GM12878 (cell line): Measurements from ENCODE around the gene NTPCR. TPM values are rescaled to one million over a fixed set of nuclear protein-coding genes. Genes with fewer than 3 reads are reported as not detected.

Experiments used
- ATAC-seq: fragments of 200-7000 bp; cut with Tn5 transposase; 3 replicates; pipeline ENCODE4 v1.9.1; 2020; ENCODE audit warnings: mild to moderate bottlenecking, moderate library complexity
- BruUV-seq: library from RNA; stranded (reverse); fragments of 400-500 nt; replicated peaks from 2 replicates; lab custom pipeline; 2021; lab: Mats Ljungman, UMichigan
- CTCF ChIA-PET: fragments of 300-600 bp; sonication (Branson Sonifier 250); formaldehyde crosslinking; extraction: SDS; loops from one replicate; lab custom pipeline; 2021; ENCODE audit warnings: inconsistent platforms; lab: Yijun Ruan, JAX
- POLR2A ChIA-PET: fragments of 350-600 bp; formaldehyde crosslinking; extraction: SDS; loops from one replicate; lab custom pipeline; 2021; ENCODE audit warnings: inconsistent platforms; lab: Charles Lee
- RAD21 ChIA-PET: fragments of 300-600 bp; sonication (Branson Sonifier 250); formaldehyde crosslinking; loops from one replicate; lab custom pipeline; 2023; ENCODE audit warnings: antibody characterized with exemption; ENCODE audit not compliant: unreplicated experiment; lab: Charles Lee
- SMC1A ChIA-PET: fragments of 300-600 bp; sonication (Branson Sonifier 250); formaldehyde crosslinking; loops from one replicate; lab custom pipeline; 2023; ENCODE audit not compliant: unreplicated experiment, uncharacterized antibody; lab: Charles Lee
- DNase-seq: peaks from one replicate; pipeline ENCODE4 v3.0.0-alpha.2; 2011; ENCODE audit warnings: low read depth, low spot score
- FAIRE-seq: peaks from 3 replicates; lab custom pipeline; 2011; peaks lifted over from hg19 to GRCh38; lab: Jason Lieb, UNC
- H2AFZ ChIP-seq: 2 replicates; pipeline ENCODE4 v1.6.0; 2011; ENCODE audit warnings: low read depth, low read length, control low read depth; ENCODE audit not compliant: control insufficient read depth
- H3K27ac ChIP-seq: 2 replicates; pipeline ENCODE4 v1.5.1; 2011; ENCODE audit warnings: control low read depth; ENCODE audit not compliant: control insufficient read depth, insufficient read depth
- H3K27me3 ChIP-seq, 2 experiments: replicated peaks in 1 of 2; 2 replicates each; pipeline versions ENCODE4 v1.6.0 to v1.6.1; 2011; ENCODE audit warnings: low read length in 1 of 2; ENCODE audit not compliant: control insufficient read depth in 2 of 2, insufficient read depth in 2 of 2
- H3K36me3 ChIP-seq, 2 experiments: 2 replicates each; pipeline ENCODE4 v1.5.1; 2011; ENCODE audit warnings: low read length in 1 of 2; ENCODE audit not compliant: control insufficient read depth in 2 of 2, insufficient read depth in 2 of 2
- H3K4me1 ChIP-seq: 2 replicates; pipeline ENCODE4 v1.6.1; 2011; ENCODE audit warnings: mild to moderate bottlenecking, low read length, moderate library complexity, mixed read lengths; ENCODE audit not compliant: control insufficient read depth, insufficient read depth
- H3K4me2 ChIP-seq: 2 replicates; pipeline ENCODE4 v1.6.0; 2011; ENCODE audit warnings: control low read depth; ENCODE audit not compliant: control insufficient read depth, insufficient read depth
- H3K4me3 ChIP-seq: fragments of 200-600 bp; sonication (generic); 2 replicates; pipeline ENCODE4 v1.5.1; 2016
- H3K79me2 ChIP-seq: 2 replicates; pipeline ENCODE4 v1.6.0; 2011; ENCODE audit warnings: low read length; ENCODE audit not compliant: control insufficient read depth, insufficient read depth
- H3K9ac ChIP-seq: 2 replicates; pipeline ENCODE4 v1.8.0; 2011; ENCODE audit warnings: low read length, control low read depth, mixed read lengths; ENCODE audit not compliant: control insufficient read depth, insufficient read depth
- H3K9me3 ChIP-seq: replicated peaks from 3 replicates; pipeline ENCODE4 v1.5.1; 2011; ENCODE audit warnings: mild to moderate bottlenecking, low read length; ENCODE audit not compliant: control insufficient read depth, insufficient read depth
- H4K20me1 ChIP-seq: 2 replicates; pipeline ENCODE4 v1.6.0; 2011; ENCODE audit not compliant: control insufficient read depth, insufficient read depth
- ASH2L ChIP-seq: fragments of 300-600, 200-600 bp; sonication (generic); IDR thresholded peaks from 2 replicates; pipeline ENCODE4 v1.6.1; 2017; ENCODE audit warnings: low read depth, mild to moderate bottlenecking, borderline replicate concordance
- EED ChIP-seq: sonication (generic); IDR thresholded peaks from 2 replicates; pipeline ENCODE4 v1.6.1; 2016; ENCODE audit warnings: antibody characterized with exemption, low read depth
- FOS ChIP-seq: IDR thresholded peaks from 3 replicates; pipeline ENCODE4 v1.6.1; 2011; ENCODE audit warnings: borderline replicate concordance; ENCODE audit not compliant: insufficient read length; ENCODE audit errors: extremely low read depth
- GATAD2B ChIP-seq: fragments of 450-650 bp; conservative IDR thresholded peaks from 2 replicates; pipeline ENCODE4 v1.6.1; 2017; ENCODE audit warnings: low read depth, mild to moderate bottlenecking, moderate library complexity
- HDGF ChIP-seq: fragments of 450-650 bp; IDR thresholded peaks from 2 replicates; pipeline ENCODE4 v1.6.1; 2016; ENCODE audit warnings: antibody characterized with exemption
- MTA3 ChIP-seq: IDR thresholded peaks from 2 replicates; pipeline ENCODE4 v1.6.1; 2012; ENCODE audit warnings: low read length, inconsistent platforms, borderline replicate concordance
- NFYA ChIP-seq: IDR thresholded peaks from 2 replicates; pipeline ENCODE4 v1.6.1; 2011; ENCODE audit warnings: low read depth, mild to moderate bottlenecking, low read length, improper control_type of control experiment, borderline replicate concordance
- NR2C1 ChIP-seq: fragments of 450-650 bp; IDR thresholded peaks from 2 replicates; pipeline ENCODE4 v1.6.1; 2017; ENCODE audit warnings: antibody characterized with exemption, mild to moderate bottlenecking, moderate library complexity
- POLR2AphosphoS2 ChIP-seq: IDR thresholded peaks from 2 replicates; pipeline ENCODE4 v1.6.1; 2011; ENCODE audit warnings: low read depth, mild to moderate bottlenecking, low read length, improper control_type of control experiment, moderate library complexity
- RAD51 ChIP-seq: fragments of 450-650 bp; IDR thresholded peaks from 2 replicates; pipeline ENCODE4 v1.6.1; 2016; ENCODE audit warnings: moderate library complexity, mild to moderate bottlenecking, inconsistent platforms
- RELA ChIP-seq: fragments of 450-650 bp; IDR thresholded peaks from 2 replicates; pipeline ENCODE4 v1.8.0; 2014; ENCODE audit warnings: borderline replicate concordance; ENCODE audit not compliant: partially characterized antibody
- RUNX3 ChIP-seq: IDR thresholded peaks from 2 replicates; pipeline ENCODE4 v1.6.1; 2012; ENCODE audit warnings: low read length, inconsistent platforms
- SMAD5 ChIP-seq: IDR thresholded peaks from 2 replicates; pipeline ENCODE4 v1.6.1; 2016; ENCODE audit warnings: antibody characterized with exemption, low read depth
- SP1 ChIP-seq: IDR thresholded peaks from one replicate; pipeline ENCODE4 v1.6.1; 2011; ENCODE audit warnings: low read depth, low read length
- ZBTB40 ChIP-seq: fragments of 450-650 bp; IDR thresholded peaks from 2 replicates; pipeline ENCODE4 v1.6.1; 2016; ENCODE audit warnings: mild to moderate bottlenecking, moderate library complexity, borderline replicate concordance
- ZNF217 ChIP-seq: fragments of 450-650 bp; IDR thresholded peaks from 2 replicates; pipeline ENCODE4 v1.6.1; 2017; ENCODE audit warnings: antibody characterized with exemption, mild to moderate bottlenecking
- WGBS: methylation state at CpG from one replicate; pipeline ENCODE4 v1.1.6; 2016; ENCODE audit warnings: low lambda C conversion rate; ENCODE audit not compliant: insufficient replicate concordance, insufficient coverage; ENCODE audit errors: missing lambda C conversion rate; 5-methylcytosine and 5-hydroxymethylcytosine counted together
- in situ Hi-C: fragments of 300-500 bp; cut with MboI; formaldehyde crosslinking; loops from 9 replicates; pipeline ENCODE4 v1.14.3; 2018; ENCODE audit warnings: mixed read lengths
- intact Hi-C: fragments of 100-400 bp; cut with micrococcal nuclease; formaldehyde crosslinking; loops from one replicate; pipeline ENCODE4 v1.14.2; 2022; ENCODE audit not compliant: unreplicated experiment
- polyA plus RNA-seq, 11 experiments: library from polyadenylated mRNA; depleted of rRNA in 4 of 11; unstranded in 6 of 11; stranded (reverse) in 5 of 11; fragments of >200 nt; fragmentation: Nextera tagmentation in 4 of 11; fragmentation: Illumina TruSeq in 1 of 11; extraction: Ambion mirVana in 4 of 11; extraction: Trizol in 1 of 11; gene quantifications; 1 replicate in 1 of 11; 2 replicates in 10 of 11; pipeline versions ENCODE4 v1.2.1 to v1.2.3, GENCODE V29; 2011 to 2016; ENCODE audit warnings: inconsistent platforms in 2 of 11, missing spikeins in 2 of 11, low read depth in 1 of 11
- total RNA-seq, 4 experiments: library from RNA; depleted of rRNA in 3 of 4; stranded (reverse); fragments of >200 nt in 3 of 4; fragmentation: Illumina TruSeq in 1 of 4; extraction: Trizol in 1 of 4; gene quantifications; 2 replicates each; pipeline versions ENCODE4 v1.2.1 to v1.2.3, GENCODE V29; 2013 to 2021
- TF ChIP-seq, protein P1 (sequence below): IDR thresholded peaks from 2 replicates; pipeline ENCODE4 v1.6.1; 2012; ENCODE audit warnings: low read depth, low read length, improper control_type of control experiment

NTPCR gene
- total and polyA plus RNA-seq, 10 of the 15 experiments (the other 5 are each of a cell fraction or from before 2014, with no cell fraction given), result 25.4 to 109 (median 56.6) TPM

GRCh38 chr1:232936941-232937340 lies 13.5 kb upstream of the NTPCR start (continued):
- no peak for TF ChIP-seq RELA
- TF ChIP-seq ZBTB40, result no peak
- TF ChIP-seq, protein P1, sequence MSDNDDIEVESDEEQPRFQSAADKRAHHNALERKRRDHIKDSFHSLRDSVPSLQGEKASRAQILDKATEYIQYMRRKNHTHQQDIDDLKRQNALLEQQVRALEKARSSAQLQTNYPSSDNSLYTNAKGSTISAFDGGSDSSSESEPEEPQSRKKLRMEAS, result no peak
- TF ChIP-seq RAD51, result no peak
- no peak for TF ChIP-seq ASH2L
- TF ChIP-seq, all 136 proteins: peak for 0

DNA sequence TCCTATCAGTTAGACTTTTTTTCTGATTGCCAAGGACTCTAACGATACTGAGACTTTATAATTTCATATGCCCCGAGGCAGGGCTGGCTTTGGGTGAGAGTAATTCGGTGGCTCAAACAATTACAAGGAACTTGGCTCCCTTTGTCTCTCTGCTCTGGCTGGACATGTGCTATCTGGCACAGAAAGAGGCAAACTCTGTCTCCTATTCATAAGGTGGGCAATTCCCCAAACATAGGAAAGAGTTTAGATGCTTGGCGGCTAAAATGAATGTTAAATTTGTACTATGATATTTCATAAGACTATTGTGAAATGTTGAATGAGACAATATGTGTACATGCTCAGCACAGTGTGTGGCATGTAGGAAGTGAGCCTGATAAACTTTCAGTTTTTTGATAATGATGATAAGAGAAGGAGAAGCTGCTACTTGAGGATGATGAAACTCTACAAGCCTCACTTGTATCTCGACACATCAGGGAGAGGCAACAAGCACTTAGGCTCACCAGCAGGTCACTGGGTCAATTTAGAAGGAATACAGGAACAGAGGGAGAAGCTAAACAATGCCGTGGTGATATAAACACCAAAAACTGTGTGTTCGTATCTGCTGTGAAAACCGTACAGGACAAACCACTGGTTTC lies 12.6 kb upstream of the NTPCR start:
- WGBS, result 42% methylated on average over 8 of the region's 8 CpGs
- H3K9ac ChIP-seq, result no peak overlapping the region
- no TSS peak for BruUV-seq
- H3K27ac ChIP-seq, result no peak overlapping the region
- ATAC-seq (no peak), DNase-seq (no peak), FAIRE-seq (no peak)
- intact Hi-C loops (no loop called here), in situ Hi-C loops (no loop called here)
- H3K4me1 ChIP-seq, result no peaks in the 10 kb centered on the region
- SMC1A ChIA-PET, result no interaction called here
- no peaks in the 10 kb centered on the region for H3K79me2 ChIP-seq
- no peaks in the 10 kb centered on the region for H3K27me3 ChIP-seq
- H3K4me2 ChIP-seq, result no peak overlapping the region
- no peak overlapping the region for H2AFZ ChIP-seq
- CTCF ChIA-PET, result no interaction called here
- no peaks in the 10 kb centered on the region for H4K20me1 ChIP-seq
- no peaks in the 10 kb centered on the region for H3K9me3 ChIP-seq
- RAD21 ChIA-PET, result no interaction called here
- H3K36me3 ChIP-seq, result no peaks in the 10 kb centered on the region
- no peak overlapping the region for H3K4me3 ChIP-seq
- TF ChIP-seq GATAD2B (no peak), MTA3 (no peak), NFYA (no peak), RUNX3 (no peak), POLR2AphosphoS2 (no peak), FOS (no peak), SP1 (no peak), NR2C1 (no peak), SMAD5 (no peak), HDGF (no peak), EED (no peak), ZNF217 (no peak)
- TF ChIP-seq, protein P1, result no peak
- POLR2A ChIA-PET, result no interaction called here
